NCI-H2227 (cell line): ENCODE measurements around the gene ARID2.

Source experiments
- DNase-seq: peaks from one replicate; lab custom pipeline; 2025; ENCODE audit not compliant: unreplicated experiment; lab: John Stamatoyannopoulos, UW

Gene ARID2, protein sequence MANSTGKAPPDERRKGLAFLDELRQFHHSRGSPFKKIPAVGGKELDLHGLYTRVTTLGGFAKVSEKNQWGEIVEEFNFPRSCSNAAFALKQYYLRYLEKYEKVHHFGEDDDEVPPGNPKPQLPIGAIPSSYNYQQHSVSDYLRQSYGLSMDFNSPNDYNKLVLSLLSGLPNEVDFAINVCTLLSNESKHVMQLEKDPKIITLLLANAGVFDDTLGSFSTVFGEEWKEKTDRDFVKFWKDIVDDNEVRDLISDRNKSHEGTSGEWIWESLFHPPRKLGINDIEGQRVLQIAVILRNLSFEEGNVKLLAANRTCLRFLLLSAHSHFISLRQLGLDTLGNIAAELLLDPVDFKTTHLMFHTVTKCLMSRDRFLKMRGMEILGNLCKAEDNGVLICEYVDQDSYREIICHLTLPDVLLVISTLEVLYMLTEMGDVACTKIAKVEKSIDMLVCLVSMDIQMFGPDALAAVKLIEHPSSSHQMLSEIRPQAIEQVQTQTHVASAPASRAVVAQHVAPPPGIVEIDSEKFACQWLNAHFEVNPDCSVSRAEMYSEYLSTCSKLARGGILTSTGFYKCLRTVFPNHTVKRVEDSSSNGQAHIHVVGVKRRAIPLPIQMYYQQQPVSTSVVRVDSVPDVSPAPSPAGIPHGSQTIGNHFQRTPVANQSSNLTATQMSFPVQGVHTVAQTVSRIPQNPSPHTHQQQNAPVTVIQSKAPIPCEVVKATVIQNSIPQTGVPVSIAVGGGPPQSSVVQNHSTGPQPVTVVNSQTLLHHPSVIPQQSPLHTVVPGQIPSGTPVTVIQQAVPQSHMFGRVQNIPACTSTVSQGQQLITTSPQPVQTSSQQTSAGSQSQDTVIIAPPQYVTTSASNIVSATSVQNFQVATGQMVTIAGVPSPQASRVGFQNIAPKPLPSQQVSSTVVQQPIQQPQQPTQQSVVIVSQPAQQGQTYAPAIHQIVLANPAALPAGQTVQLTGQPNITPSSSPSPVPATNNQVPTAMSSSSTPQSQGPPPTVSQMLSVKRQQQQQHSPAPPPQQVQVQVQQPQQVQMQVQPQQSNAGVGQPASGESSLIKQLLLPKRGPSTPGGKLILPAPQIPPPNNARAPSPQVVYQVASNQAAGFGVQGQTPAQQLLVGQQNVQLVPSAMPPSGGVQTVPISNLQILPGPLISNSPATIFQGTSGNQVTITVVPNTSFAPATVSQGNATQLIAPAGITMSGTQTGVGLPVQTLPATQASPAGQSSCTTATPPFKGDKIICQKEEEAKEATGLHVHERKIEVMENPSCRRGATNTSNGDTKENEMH (N-terminal part only)

GRCh38 chr12:45729233-45730083 is at the start of gene ARID2:
TSS of gene ARID2 (plus strand) at chr12:45729706. CDS start at chr12:45729837, 131 bp downstream.
- DNase-seq, result peak; percentile 72

DNA sequence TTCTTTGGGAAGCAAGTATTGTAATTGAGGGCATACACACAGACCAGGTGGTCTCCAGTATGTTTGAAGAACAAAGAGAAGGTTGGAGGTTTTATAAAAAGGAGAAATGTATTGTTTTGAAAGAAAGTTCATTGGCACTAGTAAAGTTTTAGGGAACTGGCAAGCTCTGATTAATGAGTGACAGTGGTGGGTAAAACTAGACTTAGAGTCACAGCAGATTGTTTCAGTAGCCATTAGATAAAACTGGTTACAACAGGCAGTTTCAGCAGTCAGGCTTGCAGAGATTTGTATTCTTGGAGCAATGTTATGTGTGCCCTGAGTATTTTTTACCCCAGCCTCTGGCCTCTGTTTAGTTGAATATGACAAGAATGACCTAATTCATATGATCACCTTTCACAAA is 49.1 kb upstream of the ARID2 start:
- no peak for DNase-seq

DNA sequence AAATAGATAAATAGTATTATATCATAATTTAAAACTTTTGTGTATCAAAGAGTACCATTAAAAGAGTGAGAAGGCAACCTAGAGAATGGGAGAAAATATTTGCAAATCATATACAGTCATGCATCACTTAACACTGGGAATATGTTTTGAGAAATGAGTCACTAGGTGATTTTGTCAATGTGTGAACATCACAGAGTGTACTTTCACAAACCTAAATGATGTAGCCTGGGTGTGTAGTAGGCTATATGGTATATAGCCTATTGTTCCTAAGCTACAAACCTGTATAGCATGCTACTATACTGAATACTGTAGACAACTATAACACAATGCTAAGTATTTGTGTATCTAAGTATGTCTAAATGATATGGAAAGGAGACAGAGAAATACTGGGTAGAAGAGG is 48.0 kb upstream of the ARID2 start:
- no peak for DNase-seq

- no peak for DNase-seq
These were observed 43.8 kb upstream of the ARID2 start for GRCh38 chr12:45685680-45686079.

GRCh38 chr12:45687081-45688015 is 42.2 kb upstream of the ARID2 start:
- no peak for DNase-seq

DNA sequence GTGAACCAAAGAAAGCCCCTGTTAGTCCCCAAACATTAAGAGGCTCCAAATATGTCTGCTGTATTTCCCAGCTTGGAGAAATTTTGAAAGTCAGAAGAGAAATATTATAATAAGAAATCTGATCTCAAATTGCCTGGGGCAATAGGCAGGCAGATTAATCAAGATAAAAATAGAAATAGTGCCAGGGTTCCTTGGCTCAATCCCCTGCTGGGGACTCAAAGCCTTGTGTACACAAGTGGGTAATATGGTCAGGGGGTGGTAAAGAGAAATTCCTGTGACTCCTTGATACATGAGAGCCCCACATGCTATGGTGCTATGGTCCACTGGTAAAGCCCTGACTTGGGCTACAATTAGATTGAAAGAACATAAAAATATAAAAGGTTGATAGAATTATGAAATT is 41.3 kb upstream of the ARID2 start:
- DNase-seq, result no peak

DNA sequence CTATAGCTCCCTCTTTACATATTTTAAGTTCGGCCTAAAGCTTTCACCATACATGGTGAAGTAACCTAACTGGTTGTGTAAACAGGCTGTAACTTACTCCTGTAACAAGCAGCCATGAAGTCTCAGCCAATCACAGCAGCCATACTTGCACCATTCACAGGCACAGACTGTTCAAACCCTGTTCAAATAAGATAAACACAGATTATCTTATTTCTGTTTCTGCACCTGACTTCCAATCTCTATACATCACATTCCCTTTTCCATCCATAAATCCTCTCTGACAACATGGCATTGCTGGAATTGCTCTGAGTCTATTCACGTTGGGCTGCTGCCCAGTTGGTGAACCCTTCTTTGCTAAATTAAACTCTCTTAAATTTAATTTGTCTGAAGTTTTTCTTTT is 34.5 kb upstream of the ARID2 start:
- DNase-seq, result no peak

DNA sequence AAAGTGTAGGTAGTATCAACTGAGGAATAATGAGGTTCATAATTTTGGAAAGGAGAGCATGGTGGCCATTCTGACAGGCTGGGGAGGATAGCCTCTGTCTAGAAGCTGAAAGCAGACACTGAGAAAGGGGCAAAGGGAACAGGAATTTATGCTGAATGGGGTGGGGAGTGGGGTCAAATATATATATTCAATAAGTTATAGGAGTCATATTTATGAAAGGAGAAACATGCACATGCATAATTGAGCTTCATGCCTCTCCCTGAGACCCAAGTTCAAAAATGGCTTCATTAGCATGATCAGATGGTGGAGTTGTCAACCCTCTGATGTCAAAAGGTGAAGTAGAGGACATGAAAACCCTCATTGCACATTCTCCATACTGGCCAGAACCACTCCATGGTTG is 33.9 kb upstream of the ARID2 start:
- DNase-seq, result no peak

- no peak for DNase-seq
These were observed 33.5 kb upstream of the ARID2 start for GRCh38 chr12:45696049-45696448.

DNA sequence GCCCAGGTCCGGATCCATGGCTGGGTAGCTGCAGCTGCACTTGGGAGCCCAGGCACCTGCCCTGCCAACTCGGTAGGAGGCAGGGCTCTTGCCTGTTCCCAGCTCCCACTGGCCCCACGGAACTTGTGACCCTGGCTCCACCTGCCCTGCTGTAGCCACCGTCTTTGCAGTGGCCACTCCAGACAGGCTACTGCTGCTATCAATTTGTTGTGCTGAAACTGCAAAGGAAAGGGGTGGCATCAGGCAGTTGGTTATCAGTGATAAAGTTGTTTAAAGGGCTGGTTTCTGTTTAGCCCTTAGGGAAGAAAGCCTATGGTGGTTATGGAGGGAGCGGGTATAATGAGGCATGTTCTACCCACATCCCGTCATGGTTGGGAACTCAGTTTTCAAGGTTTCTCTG is 32.1 kb upstream of the ARID2 start:
- no peak for DNase-seq

DNA sequence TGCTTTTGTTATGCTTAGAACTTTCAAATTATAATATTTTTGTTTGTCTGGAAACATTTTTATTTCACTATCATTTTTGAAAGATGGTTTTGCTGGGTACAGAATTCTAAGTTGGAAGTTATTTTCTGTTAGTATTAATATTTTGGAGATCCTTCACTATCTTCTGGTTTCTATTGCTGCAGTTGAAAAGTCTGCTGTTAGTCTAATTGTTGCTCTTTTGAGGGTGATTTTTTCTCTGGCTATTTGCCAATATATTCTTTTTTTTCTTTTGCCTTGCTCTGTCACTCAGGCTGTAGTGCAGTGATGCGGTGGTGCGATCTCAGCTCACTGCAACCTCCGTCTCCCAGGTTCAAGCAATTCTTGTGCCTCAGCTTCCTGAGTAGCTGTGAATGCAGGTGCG is 28.2 kb upstream of the ARID2 start:
- DNase-seq, result no peak

DNA sequence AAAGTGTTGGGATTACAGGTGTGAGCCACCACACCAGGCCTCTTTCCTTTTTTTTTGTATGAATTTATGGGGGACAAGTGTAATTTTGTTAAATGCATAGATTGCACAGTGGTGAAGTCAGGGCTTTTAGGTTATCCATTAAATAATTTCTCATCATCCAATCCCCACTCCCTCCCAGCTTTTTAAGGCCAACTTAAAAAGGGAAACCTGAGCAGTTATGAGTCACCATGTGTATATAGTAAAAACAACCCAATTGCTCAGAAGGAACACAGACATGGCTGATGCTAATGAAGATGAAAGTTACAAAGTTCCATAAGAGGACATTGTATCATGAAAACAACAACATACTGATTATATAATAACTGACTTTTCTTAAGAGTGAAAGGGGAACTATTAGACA is 25.6 kb upstream of the ARID2 start:
- no peak for DNase-seq

DNA sequence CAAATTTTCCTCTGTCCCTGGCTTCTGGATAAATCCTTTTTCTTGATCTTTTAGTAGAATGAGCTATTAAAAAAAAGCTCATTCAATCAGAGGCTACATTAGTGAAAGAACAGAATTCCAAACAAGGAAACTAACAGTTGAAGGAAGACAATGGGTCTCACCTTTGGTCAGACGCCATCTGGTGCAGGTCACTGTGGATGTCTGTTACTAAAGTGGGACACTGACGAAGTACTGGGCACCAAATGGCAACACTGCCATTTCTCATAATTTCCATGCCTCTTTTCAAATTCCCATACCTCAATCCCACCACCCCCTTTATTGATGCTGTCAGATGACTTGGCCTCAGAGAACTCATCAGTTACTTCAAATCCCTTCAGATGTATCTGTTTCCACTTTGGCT is 24.5 kb upstream of the ARID2 start:
- DNase-seq, result no peak

- DNase-seq, result no peak
These were observed 24.1 kb upstream of the ARID2 start for GRCh38 chr12:45705404-45705803.

GRCh38 chr12:45707241-45707857 is 22.2 kb upstream of the ARID2 start:
- no peak for DNase-seq

DNA sequence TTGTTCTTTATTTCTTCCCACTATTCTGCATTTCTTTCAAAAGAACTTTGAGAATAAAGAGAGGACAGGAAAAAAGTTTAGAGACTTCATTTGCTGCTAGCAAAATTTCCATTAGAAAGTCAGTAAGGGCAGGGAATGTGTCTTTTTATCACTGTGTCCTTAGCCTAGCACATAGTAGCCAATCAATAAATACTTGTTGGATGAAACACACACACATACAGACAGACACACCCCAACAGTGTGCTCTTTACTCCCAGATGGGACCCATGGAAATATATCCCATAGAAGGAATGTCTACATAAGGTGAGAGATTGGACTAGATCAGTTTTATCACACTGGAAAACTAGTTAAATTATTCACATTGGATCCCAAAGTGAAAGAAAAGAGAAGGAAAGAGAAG is 21.1 kb upstream of the ARID2 start:
- DNase-seq, result no peak

GRCh38 chr12:45708901-45709300 is 20.6 kb upstream of the ARID2 start:
- DNase-seq, result no peak

DNA sequence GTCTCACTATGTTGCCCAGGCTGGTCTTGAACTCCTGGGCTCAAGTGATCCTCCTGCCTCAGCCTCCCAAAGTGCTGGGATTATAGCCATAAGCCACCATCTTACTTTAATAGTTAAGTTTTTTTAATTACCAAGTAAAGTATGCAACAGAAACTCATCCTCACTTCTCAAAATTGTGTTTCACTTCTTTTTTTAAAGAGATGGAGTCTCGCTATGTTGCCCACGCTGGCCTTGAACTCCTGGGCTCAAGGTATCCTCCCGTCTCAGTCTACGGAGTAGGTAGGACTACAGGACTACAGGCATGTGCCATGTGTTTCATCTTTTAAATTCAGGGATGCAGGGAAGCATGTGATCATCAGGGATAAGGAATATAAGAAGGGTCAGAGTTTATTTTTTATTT is 17.2 kb upstream of the ARID2 start:
- DNase-seq, result no peak

DNA sequence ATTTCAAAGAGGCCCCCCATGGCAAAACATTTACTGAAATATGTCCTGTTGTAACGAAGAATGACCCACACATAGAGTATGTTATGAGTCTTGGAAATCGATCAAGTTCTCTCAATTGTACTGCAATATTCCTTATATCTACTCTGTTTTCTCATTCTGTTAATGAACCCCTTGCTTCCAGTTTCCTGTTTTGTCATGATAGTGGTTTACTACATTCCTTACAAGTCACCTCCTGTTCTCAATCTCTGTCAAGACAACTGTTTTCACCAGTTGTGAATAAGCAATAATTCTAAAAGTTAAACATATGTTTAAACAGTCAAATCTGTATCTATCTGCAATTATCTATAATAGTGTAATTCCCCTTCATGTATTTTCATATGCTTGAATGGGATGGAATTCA is 16.4 kb upstream of the ARID2 start:
- no peak for DNase-seq
